Pancreas (tissue), 10 donors: ENCODE measurements around the gene EPG5. TPM values are rescaled to one million over a fixed set of nuclear protein-coding genes. Genes with fewer than 3 reads are reported as not detected.

Experiments used
- ATAC-seq, 4 donors: fragments of 200-7000 bp; cut with Tn5 transposase; one replicate each; pipeline versions ENCODE4 v1.8.0 to v1.9.1; 2020; ENCODE audit warnings: mild to moderate bottlenecking in 4 of 4, moderate library complexity in 4 of 4
- DNase-seq, 6 donors: peaks; one replicate each; pipeline ENCODE4 v3.0.0-alpha.2; 2020
- FAIRE-seq: peaks from 2 replicates; lab custom pipeline; 2012; peaks lifted over from hg19 to GRCh38; lab: Jason Lieb, UNC
- H3K27ac ChIP-seq, 4 donors: fragments of 200-600 bp; sonication (generic); 1 replicate in 3 of 4; 2 replicates in 1 of 4; pipeline versions ENCODE4 v1.5.0 to v1.8.0; 2020
- H3K27me3 ChIP-seq, 4 donors: fragments of 200-600 bp; one replicate each; pipeline ENCODE4 v1.8.0; 2021
- H3K36me3 ChIP-seq, 3 donors: fragments of 200-600 bp; sonication (generic) in 1 of 3; one replicate each; pipeline versions ENCODE4 v1.5.0 to v1.8.0; 2020 to 2021
- H3K4me1 ChIP-seq, 3 donors: fragments of 200-600 bp; one replicate each; pipeline ENCODE4 v1.8.0; 2021
- H3K4me3 ChIP-seq, 4 donors: fragments of 200-600 bp; sonication (generic) in 2 of 4; one replicate each; pipeline versions ENCODE4 v1.5.0 to v1.8.0; 2020 to 2021
- H3K9me3 ChIP-seq, 4 donors: fragments of 200-600 bp; one replicate each; pipeline ENCODE4 v1.8.0; 2021
- WGBS, 2 donors: extraction: QIAGEN DNeasy Blood & Tissue Kit; methylation state at CpG; one replicate each; pipeline ENCODE4 v1.1.7; 2013; 5-methylcytosine and 5-hydroxymethylcytosine counted together
- intact Hi-C, 3 donors: fragments of 100-400 bp; cut with DNase I; formaldehyde crosslinking; loops; one replicate each; pipeline versions ENCODE4 v1.11.1 to v1.14.2; 2022
- polyA plus RNA-seq, 2 donors: library from polyadenylated mRNA; stranded (reverse); fragments of 200-250 nt; gene quantifications; one replicate each; pipeline ENCODE4 v1.2.3, GENCODE V29; 2013
- total RNA-seq, 6 donors: library from RNA; stranded (reverse); fragmentation: NEBNext Ultra II Directional in 4 of 6; extraction: Animal tissue kit (Norgen Biotek cat#: 25700) in 4 of 6; gene quantifications; one replicate each; pipeline versions ENCODE4 v1.2.1 to v1.2.4, GENCODE V29; 2021 to 2023
- TF ChIP-seq, protein P1 (sequence below), 4 donors: fragments of 200-600 bp; sonication (generic) in 3 of 4; IDR thresholded peaks; one replicate each; pipeline versions ENCODE4 v1.5.0 to v1.8.0; 2021; ENCODE audit warnings: antibody characterized with exemption in 4 of 4
- donor health status: healthy with polysubstance abuse.
- donor health status: DM: no; HTN: no; CAD: no; lungs with moderate emphysema.
- donor health status: DM: no; HTN: no; CAD: no.
- donor health status: control.
- donor health status: control.
- donor health status: Bipolar disorder and iron deficiency.
- donor health status: DM: yes; HTN: yes; CAD: no.
- donor health status: DM: no; HTN: no; CAD: no.
- donor health status: DM: no; HTN: no; CAD: no.
- donor health status: DM: yes; HTN: yes; CAD: no.

EPG5 gene
- total and polyA plus RNA-seq, 8 donors, result 4.9 to 18.4 (median 10.1) TPM

DNA sequence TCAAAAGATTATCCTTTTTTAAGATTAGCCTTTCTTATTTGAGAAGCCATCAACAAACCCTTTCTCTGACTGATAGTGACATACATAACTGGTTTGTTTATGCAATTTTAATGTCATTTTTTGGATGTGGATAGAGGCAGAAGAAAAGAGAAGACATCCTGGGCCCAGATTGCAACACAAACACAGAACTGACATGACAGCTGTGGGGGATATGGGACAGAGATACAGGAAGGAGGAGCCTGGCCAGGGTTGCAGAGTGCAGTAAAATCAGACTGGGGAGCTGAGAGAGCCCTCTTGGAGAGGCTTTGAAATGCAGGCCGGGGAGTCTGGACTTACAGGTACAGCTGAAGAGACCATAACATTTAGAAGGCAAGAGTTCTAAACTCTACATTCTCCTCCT lies 76.5 kb downstream of the EPG5 start:
- Histone ChIP-seq H3K4me3 (no peak overlapping the region), H3K36me3 (peaks cover 0 to 11% (median 5%) of the 10 kb centered on the region in 3 donors), H3K4me1 (no peaks in the 10 kb centered on the region), H3K27me3 (no peaks in the 10 kb centered on the region), H3K9me3 (no peaks in the 10 kb centered on the region), H3K27ac (no peak overlapping the region)
- intact Hi-C loops, result no loop called here
- DNase-seq (no peak), ATAC-seq (peak in 1 of 4 donors; percentile 52), FAIRE-seq (no peak)
- TF ChIP-seq, protein P1, sequence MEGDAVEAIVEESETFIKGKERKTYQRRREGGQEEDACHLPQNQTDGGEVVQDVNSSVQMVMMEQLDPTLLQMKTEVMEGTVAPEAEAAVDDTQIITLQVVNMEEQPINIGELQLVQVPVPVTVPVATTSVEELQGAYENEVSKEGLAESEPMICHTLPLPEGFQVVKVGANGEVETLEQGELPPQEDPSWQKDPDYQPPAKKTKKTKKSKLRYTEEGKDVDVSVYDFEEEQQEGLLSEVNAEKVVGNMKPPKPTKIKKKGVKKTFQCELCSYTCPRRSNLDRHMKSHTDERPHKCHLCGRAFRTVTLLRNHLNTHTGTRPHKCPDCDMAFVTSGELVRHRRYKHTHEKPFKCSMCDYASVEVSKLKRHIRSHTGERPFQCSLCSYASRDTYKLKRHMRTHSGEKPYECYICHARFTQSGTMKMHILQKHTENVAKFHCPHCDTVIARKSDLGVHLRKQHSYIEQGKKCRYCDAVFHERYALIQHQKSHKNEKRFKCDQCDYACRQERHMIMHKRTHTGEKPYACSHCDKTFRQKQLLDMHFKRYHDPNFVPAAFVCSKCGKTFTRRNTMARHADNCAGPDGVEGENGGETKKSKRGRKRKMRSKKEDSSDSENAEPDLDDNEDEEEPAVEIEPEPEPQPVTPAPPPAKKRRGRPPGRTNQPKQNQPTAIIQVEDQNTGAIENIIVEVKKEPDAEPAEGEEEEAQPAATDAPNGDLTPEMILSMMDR (IDR thresholded peaks at IDR 0.05), result no peak
- 87 to 90% methylated on average over 1 of the region's 1 CpG for WGBS, 2 donors

DNA sequence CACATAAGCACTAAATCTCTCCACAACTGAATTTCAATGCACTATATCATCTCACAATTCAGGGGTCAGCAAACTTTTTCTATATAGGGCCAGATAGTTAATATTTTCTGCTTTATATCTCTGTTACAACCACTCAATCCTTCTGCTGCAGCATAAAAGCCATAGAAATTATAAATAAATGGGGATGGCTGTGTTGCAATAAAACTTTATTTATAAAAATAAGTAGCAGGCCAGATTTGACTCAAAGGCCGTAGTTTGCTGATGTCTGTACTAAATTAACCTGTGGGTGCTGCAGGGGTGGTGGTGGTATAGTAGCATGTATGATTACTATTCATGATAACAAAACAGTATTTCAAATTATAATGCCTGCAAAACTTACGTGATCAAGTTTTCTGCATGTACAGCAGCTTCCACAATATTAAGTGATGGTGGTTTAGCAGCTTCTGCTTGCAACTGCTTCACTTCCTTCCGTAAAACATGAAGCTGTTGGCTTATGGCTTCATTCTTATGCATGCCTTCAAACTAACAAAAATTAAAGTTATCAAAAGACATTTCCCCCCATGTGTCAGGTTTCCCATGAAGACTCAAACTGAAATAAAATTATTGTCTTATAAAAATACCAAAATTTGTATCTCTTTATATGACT lies 77.6 kb downstream of the EPG5 start:
- peaks cover 0 to 14% (median 5%) of the 10 kb centered on the region in 3 donors for H3K36me3 ChIP-seq
- no peaks in the 10 kb centered on the region for H3K27me3 ChIP-seq
- ATAC-seq (no peak), FAIRE-seq (no peak), DNase-seq (no peak)
- no peaks in the 10 kb centered on the region for H3K9me3 ChIP-seq
- TF ChIP-seq, protein P1 (IDR thresholded peaks at IDR 0.05), result no peak
- H3K4me3 ChIP-seq, result no peak overlapping the region
- WGBS, 2 donors, result 95 to 97% methylated on average over 3 of the region's 3 CpGs
- no peaks in the 10 kb centered on the region for H3K4me1 ChIP-seq
- no peak overlapping the region for H3K27ac ChIP-seq
- intact Hi-C loops, result loop anchor here in 1 of 3 donors (10.0 kb wide), 1 partner anchor 195 kb away; no protein-coding TSS in a partner anchor

DNA sequence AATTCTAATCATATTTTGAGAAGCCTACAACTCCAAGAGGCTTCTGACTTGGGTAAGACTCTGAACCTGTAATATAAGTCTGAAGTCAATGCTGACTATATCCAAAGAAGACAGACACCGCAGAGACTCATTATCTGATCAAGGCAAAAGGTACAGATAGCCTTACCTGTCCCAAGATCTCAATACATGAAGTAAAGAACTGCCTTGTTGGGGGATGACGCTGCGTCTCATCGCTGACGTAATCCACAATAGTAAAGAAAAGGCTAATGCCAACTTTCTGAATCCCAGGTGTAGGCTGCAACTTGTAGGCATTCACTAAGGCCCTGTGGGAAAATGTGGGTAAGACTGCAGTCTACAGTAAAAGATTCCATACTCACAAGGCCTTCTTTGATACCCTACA lies 79.5 kb downstream of the EPG5 start:
- TF ChIP-seq, protein P1 (IDR thresholded peaks at IDR 0.05), result no peak
- no peak overlapping the region for H3K4me3 ChIP-seq
- intact Hi-C loops, result loop anchor here in 1 of 3 donors (10.0 kb wide), 1 partner anchor 193 kb away; no protein-coding TSS in a partner anchor
- H3K27me3 ChIP-seq, result no peaks in the 10 kb centered on the region
- DNase-seq (no peak), ATAC-seq (no peak), FAIRE-seq (no peak)
- H3K27ac ChIP-seq, result no peak overlapping the region
- H3K9me3 ChIP-seq, result no peaks in the 10 kb centered on the region
- WGBS, 2 donors, result 98% methylated on average over 5 of the region's 5 CpGs
- H3K4me1 ChIP-seq, result no peaks in the 10 kb centered on the region
- H3K36me3 ChIP-seq, result peaks cover 0 to 19% (median 5%) of the 10 kb centered on the region in 3 donors

DNA sequence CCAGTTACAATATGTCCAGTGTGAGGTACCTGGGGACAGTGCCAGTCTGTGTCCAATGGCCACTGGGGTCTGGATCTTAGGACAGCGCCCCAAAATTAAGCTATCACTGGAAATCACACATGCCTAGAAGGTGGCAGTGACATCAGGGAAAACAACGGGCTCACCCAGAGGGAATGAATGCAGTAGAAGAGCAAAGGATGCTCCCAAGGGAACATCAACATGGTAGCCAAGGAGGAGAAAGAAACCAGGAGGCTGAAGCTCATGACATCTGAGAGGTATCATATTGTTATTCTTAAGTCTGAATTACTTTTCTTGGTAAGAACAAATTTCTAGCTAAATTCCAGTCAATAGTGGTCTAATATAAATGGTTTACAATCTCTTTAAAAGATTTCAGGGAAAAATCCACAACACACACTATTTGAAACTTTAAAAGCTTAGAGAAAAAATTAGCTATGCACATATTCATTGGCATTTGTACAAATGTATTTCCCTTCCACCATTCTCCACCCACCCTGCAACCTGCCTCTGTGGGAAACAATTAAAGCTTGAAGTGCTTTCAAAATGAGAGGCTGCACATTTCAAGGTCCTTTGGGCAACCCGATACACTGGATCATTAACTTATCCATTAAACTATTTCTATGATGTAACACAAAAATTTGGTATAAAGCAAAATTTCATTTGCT lies 86.1 kb downstream of the EPG5 start:
- no peaks in the 10 kb centered on the region for H3K9me3 ChIP-seq
- no peak overlapping the region for H3K4me3 ChIP-seq
- no peak for FAIRE-seq
- intact Hi-C loops, result loop anchor here in 1 of 3 donors (10.0 kb wide), 1 partner anchor 186 kb away; no protein-coding TSS in a partner anchor
- no peak for DNase-seq
- no peak for ATAC-seq
- peaks cover 0 to 26% (median 3%) of the 10 kb centered on the region in 3 donors for H3K36me3 ChIP-seq
- H3K27ac ChIP-seq, result no peak overlapping the region
- TF ChIP-seq, protein P1 (IDR thresholded peaks at IDR 0.05), result no peak
- no peaks in the 10 kb centered on the region for H3K4me1 ChIP-seq
- 84 to 87% methylated on average over 3 of the region's 3 CpGs for WGBS, 2 donors
- H3K27me3 ChIP-seq, result no peaks in the 10 kb centered on the region
